IPS-20b (cell line): ENCODE measurements around the gene CAPN9.
"Not testable (repeated sequence)": the region's sequence is repeated elsewhere in the genome, so short reads cannot be mapped to it uniquely, and the experiment has no call there.

ENCODE experiments used
- H3K27ac ChIP-seq: one replicate; pipeline ENCODE4 v1.5.1; 2013; ENCODE audit warnings: low read length
- H3K27me3 ChIP-seq: 2 replicates; pipeline ENCODE4 v1.6.1; 2013; ENCODE audit warnings: mild to moderate bottlenecking, low read length, inconsistent platforms; ENCODE audit not compliant: insufficient read depth
- H3K36me3 ChIP-seq: 2 replicates; pipeline ENCODE4 v1.6.1; 2013; ENCODE audit warnings: low read depth, mild to moderate bottlenecking, inconsistent platforms, low read length, moderate library complexity; ENCODE audit not compliant: insufficient read depth
- H3K4me1 ChIP-seq: 2 replicates; pipeline ENCODE4 v1.6.1; 2013; ENCODE audit warnings: mild to moderate bottlenecking, control low read depth, inconsistent platforms, low read length, moderate library complexity; ENCODE audit not compliant: insufficient read depth
- H3K4me3 ChIP-seq: 2 replicates; pipeline ENCODE4 v1.5.1; 2013; ENCODE audit warnings: mild to moderate bottlenecking, low read length, inconsistent platforms
- H3K9ac ChIP-seq: 2 replicates; pipeline ENCODE4 v1.6.1; 2013; ENCODE audit warnings: low read depth, mild to moderate bottlenecking, inconsistent platforms, low read length, moderate library complexity
- H3K9me3 ChIP-seq: 2 replicates; pipeline ENCODE4 v1.6.1; 2013; ENCODE audit warnings: mild to moderate bottlenecking, low read depth, low read length, inconsistent platforms; ENCODE audit not compliant: insufficient read depth

The CAPN9 gene

DNA sequence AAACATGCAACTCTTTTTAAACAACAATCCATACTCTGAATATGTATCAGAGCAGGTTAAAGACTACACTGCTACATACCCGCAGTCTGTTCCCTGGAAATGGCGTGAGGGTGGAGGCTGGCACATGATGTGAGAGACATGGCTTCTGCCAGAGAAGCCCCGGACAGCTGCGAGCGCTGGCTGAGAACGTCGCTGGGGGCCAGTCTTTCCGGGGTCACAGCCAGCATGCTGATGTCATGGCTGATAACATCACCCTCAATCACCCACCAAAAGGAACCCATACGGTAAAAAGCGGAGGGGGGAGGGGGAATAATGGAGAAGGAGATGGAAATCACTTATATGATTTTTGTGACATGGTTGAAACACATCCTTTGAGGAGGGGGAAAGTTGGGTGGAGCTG lies 92.0 kb downstream of the CAPN9 start:
- Histone ChIP-seq H3K36me3 (peaks cover 54% of the 10 kb centered on the region), H3K27ac (no peak overlapping the region), H3K4me3 (no peak overlapping the region), H3K27me3 (no peaks in the 10 kb centered on the region), H3K9me3 (no peaks in the 10 kb centered on the region), H3K4me1 (no peaks in the 10 kb centered on the region), H3K9ac (no peak overlapping the region)

GRCh38 chr1:230842801-230843200 lies 95.6 kb downstream of the CAPN9 start:
- Histone ChIP-seq H3K9me3 (no peaks in the 10 kb centered on the region), H3K9ac (no peak overlapping the region), H3K36me3 (peaks cover 64% of the 10 kb centered on the region), H3K4me3 (no peak overlapping the region), H3K27me3 (no peaks in the 10 kb centered on the region), H3K4me1 (no peaks in the 10 kb centered on the region), H3K27ac (no peak overlapping the region)

GRCh38 chr1:230843503-230844309 lies 96.5 kb downstream of the CAPN9 start:
- Histone ChIP-seq H3K9ac (no peak overlapping the region), H3K4me3 (no peak overlapping the region), H3K27me3 (no peaks in the 10 kb centered on the region), H3K36me3 (peaks cover 57% of the 10 kb centered on the region), H3K4me1 (no peaks in the 10 kb centered on the region), H3K9me3 (no peaks in the 10 kb centered on the region), H3K27ac (no peak overlapping the region)

DNA sequence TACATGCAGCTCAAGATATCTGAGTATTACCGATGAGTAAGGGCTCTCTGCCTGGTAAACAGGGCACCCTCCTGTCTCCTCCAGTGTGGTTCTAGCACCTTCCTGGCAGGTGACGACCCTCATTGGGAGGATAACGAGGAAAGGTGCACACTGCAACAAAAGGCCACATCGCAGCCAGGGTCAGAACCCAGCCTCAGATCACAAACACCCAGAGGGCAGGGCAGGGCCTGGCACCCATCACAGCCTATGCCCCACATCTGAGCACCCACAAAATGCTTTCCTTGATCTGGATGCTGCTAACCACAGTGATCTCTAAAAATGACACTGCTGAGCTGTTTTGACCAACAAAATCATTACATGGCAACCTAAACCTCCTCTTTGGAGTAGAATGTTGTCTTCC lies 97.4 kb downstream of the CAPN9 start:
- Histone ChIP-seq H3K36me3 (peaks cover 48% of the 10 kb centered on the region), H3K9me3 (no peaks in the 10 kb centered on the region), H3K9ac (no peak overlapping the region), H3K4me3 (no peak overlapping the region), H3K27me3 (no peaks in the 10 kb centered on the region), H3K4me1 (no peaks in the 10 kb centered on the region), H3K27ac (no peak overlapping the region)

- H3K4me3 ChIP-seq, H3K27ac ChIP-seq, H3K9ac ChIP-seq, H3K4me1 ChIP-seq, H3K27me3 ChIP-seq, H3K9me3 ChIP-seq: not testable (repeated sequence)
- peaks cover 42% of the 10 kb centered on the region for H3K36me3 ChIP-seq
Observed at GRCh38 chr1:230845184-230845583, 98.0 kb downstream of the CAPN9 start.

DNA sequence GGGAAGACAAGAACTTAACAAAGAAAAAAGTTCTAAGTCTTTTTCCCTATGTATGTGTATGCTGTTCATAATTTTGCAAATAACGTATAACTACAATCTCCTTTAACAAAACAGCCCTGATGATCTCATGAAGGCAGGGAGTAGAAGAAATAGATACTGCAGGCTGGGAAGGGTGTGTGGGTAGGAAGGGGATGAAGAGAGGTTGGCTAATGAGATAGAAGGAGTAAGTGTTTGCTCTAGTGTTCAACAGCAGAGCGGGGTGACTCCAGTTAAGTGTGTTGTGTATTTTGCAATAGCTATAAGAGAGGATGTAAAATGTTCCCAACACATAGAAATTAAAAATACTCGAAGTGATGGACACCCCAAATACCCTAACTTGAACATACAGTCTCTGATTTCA lies 101.0 kb downstream of the CAPN9 start:
- H3K36me3 ChIP-seq: peaks cover 29% of the 10 kb centered on the region
- no peak overlapping the region for H3K27ac ChIP-seq
- no peak overlapping the region for H3K4me3 ChIP-seq
- no peaks in the 10 kb centered on the region for H3K27me3 ChIP-seq
- no peaks in the 10 kb centered on the region for H3K9me3 ChIP-seq
- peaks cover 6% of the 10 kb centered on the region for H3K4me1 ChIP-seq
- no peak overlapping the region for H3K9ac ChIP-seq

GRCh38 chr1:230849451-230850224 lies 102.5 kb downstream of the CAPN9 start:
- H3K27ac ChIP-seq: no peak overlapping the region
- H3K27me3 ChIP-seq: no peaks in the 10 kb centered on the region
- no peaks in the 10 kb centered on the region for H3K9me3 ChIP-seq
- peaks cover 36% of the 10 kb centered on the region for H3K36me3 ChIP-seq
- peaks cover 6% of the 10 kb centered on the region for H3K4me1 ChIP-seq
- H3K9ac ChIP-seq: no peak overlapping the region
- H3K4me3 ChIP-seq: no peak overlapping the region

GRCh38 chr1:230850547-230850946 lies 103.4 kb downstream of the CAPN9 start:
- Histone ChIP-seq H3K9ac (no peak overlapping the region), H3K4me1 (peaks cover 6% of the 10 kb centered on the region), H3K27ac (no peak overlapping the region)

GRCh38 chr1:230851291-230851691 lies 104.1 kb downstream of the CAPN9 start:
- Histone ChIP-seq H3K27me3 (no peaks in the 10 kb centered on the region), H3K9ac (no peak overlapping the region), H3K27ac (no peak overlapping the region), H3K4me1 (peaks cover 6% of the 10 kb centered on the region), H3K4me3 (no peak overlapping the region), H3K36me3 (peaks cover 36% of the 10 kb centered on the region), H3K9me3 (no peaks in the 10 kb centered on the region)

More at GRCh38 chr1:230850547-230850946, 103.4 kb downstream of the CAPN9 start:
- Histone ChIP-seq H3K36me3 (peaks cover 42% of the 10 kb centered on the region), H3K27me3 (no peaks in the 10 kb centered on the region), H3K9me3 (no peaks in the 10 kb centered on the region), H3K4me3 (no peak overlapping the region)
